ENCODE data around the gene IFNL4.
"Not testable (repeated sequence)": the region's sequence is repeated elsewhere in the genome, so short reads cannot be mapped to it uniquely, and the experiment has no call there.

Gene IFNL4

GRCh38 chr19:39223703-39224279 is 24.9 kb downstream of the IFNL4 start:
- DNase-seq (ENCODE audit: low spot score) = no peak

- not testable (repeated sequence) for DNase-seq (ENCODE audit: low spot score)
Measured at GRCh38 chr19:39219108-39219507, 29.5 kb downstream of the IFNL4 start.

- no peak for DNase-seq (ENCODE audit: low spot score)
Measured at GRCh38 chr19:39218230-39219007, 30.2 kb downstream of the IFNL4 start.

- no peak for DNase-seq (ENCODE audit: low spot score)
Measured at GRCh38 chr19:39217094-39217493, 31.6 kb downstream of the IFNL4 start.

GRCh38 chr19:39215323-39215722 is 33.3 kb downstream of the IFNL4 start:
- not testable (repeated sequence) for DNase-seq (ENCODE audit: low spot score)

- no peak for DNase-seq (ENCODE audit: low spot score)
Measured at GRCh38 chr19:39212375-39212742, 36.3 kb downstream of the IFNL4 start.

GRCh38 chr19:39211731-39212374 is 36.8 kb downstream of the IFNL4 start:
- no peak for DNase-seq (ENCODE audit: low spot score)

- DNase-seq (ENCODE audit: low spot score) = no peak
Measured at GRCh38 chr19:39209196-39209595, 39.5 kb downstream of the IFNL4 start.

GRCh38 chr19:39208175-39208795 is 40.4 kb downstream of the IFNL4 start:
- DNase-seq (ENCODE audit: low spot score) = no peak

GRCh38 chr19:39207293-39207836 is 41.3 kb downstream of the IFNL4 start:
- DNase-seq (ENCODE audit: low spot score) = no peak

- DNase-seq (ENCODE audit: low spot score) = no peak
Measured at GRCh38 chr19:39206122-39206521, 42.5 kb downstream of the IFNL4 start.

GRCh38 chr19:39205449-39205764 is 43.2 kb downstream of the IFNL4 start:
- DNase-seq (ENCODE audit: low spot score) = no peak

- no peak for DNase-seq (ENCODE audit: low spot score)
Measured at GRCh38 chr19:39203372-39204341, 45.0 kb downstream of the IFNL4 start, which contains the start of gene SYCN. TSS of gene SYCN (minus strand) at chr19:39204263. CDS start at chr19:39204254, 9 bp downstream.

GRCh38 chr19:39202998-39203355 is 45.7 kb downstream of the IFNL4 start:
- no peak for DNase-seq (ENCODE audit: low spot score)

GRCh38 chr19:39200803-39201115 is 47.9 kb downstream of the IFNL4 start:
- DNase-seq (ENCODE audit: low spot score) = no peak

GRCh38 chr19:39200066-39200802 is 48.4 kb downstream of the IFNL4 start:
- DNase-seq (ENCODE audit: low spot score) = no peak

- DNase-seq (ENCODE audit: low spot score) = peak; percentile 50
Measured at GRCh38 chr19:39199025-39199424, 49.6 kb downstream of the IFNL4 start.

GRCh38 chr19:39197808-39198207 is 50.8 kb downstream of the IFNL4 start:
- no peak for DNase-seq (ENCODE audit: low spot score)

GRCh38 chr19:39196860-39197562 is 51.6 kb downstream of the IFNL4 start, which contains the start of gene NCCRP1:
TSS of gene NCCRP1 (plus strand) at chr19:39196964. CDS start at chr19:39196983, 19 bp downstream.
- no peak for DNase-seq (ENCODE audit: low spot score)

- no peak for DNase-seq (ENCODE audit: low spot score)
Measured at GRCh38 chr19:39196320-39196719, 52.3 kb downstream of the IFNL4 start.
